Body of pancreas (tissue), 4 donors: ENCODE data around the gene DMAP1. TPM values are rescaled to one million over a fixed set of nuclear protein-coding genes. Genes with fewer than 3 reads are reported as not detected.

Source experiments
- ATAC-seq: fragments of 150-250 bp; one replicate; pipeline ENCODE4 v1.9.1; 2016
- DNase-seq, 4 donors: peaks; one replicate each; pipeline ENCODE4 v3.0.0-alpha.2; 2019
- H3K27ac ChIP-seq, 4 donors: fragments of 200-600 bp; sonication (generic); 1 replicate in 3 of 4; 2 replicates in 1 of 4; pipeline versions ENCODE4 v1.5.1 to v1.6.1; 2016 to 2019; ENCODE audit warnings: mild to moderate bottlenecking in 1 of 4, mixed read lengths in 1 of 4, moderate library complexity in 1 of 4
- H3K27me3 ChIP-seq, 2 donors: fragments of 200-600 bp; sonication (generic); one replicate each; pipeline ENCODE4 v1.6.0; 2016; ENCODE audit warnings: mild to moderate bottlenecking in 1 of 2
- H3K36me3 ChIP-seq, 2 donors: fragments of 200-600 bp; sonication (generic); replicated peaks in 1 of 2; 2 replicates each; pipeline ENCODE4 v1.5.1; 2016; ENCODE audit warnings: low read depth in 2 of 2; ENCODE audit not compliant: insufficient read depth in 1 of 2
- H3K4me1 ChIP-seq: fragments of 200-600 bp; sonication (generic); one replicate; pipeline ENCODE4 v1.6.0; 2016
- H3K4me3 ChIP-seq, 2 donors: fragments of 200-600 bp; sonication (generic); 1 replicate in 1 of 2; 2 replicates in 1 of 2; pipeline ENCODE4 v1.5.1; 2016 to 2019
- H3K9me3 ChIP-seq, 3 donors: fragments of 200-600 bp; sonication (generic); 1 replicate in 2 of 3; 2 replicates in 1 of 3; pipeline ENCODE4 v1.5.1; 2016
- CTCF ChIP-seq, 7 experiments: fragments of 450-650 bp in 4 of 7; fragments of 200-600 bp in 3 of 7; sonication (generic) in 3 of 7; IDR thresholded peaks; one replicate each; pipeline ENCODE4 v1.5.1; 2016 to 2019; ENCODE audit warnings: antibody characterized with exemption in 7 of 7
- POLR2A ChIP-seq, 3 donors: fragments of 450-650 bp; IDR thresholded peaks; one replicate each; pipeline ENCODE4 v1.6.1; 2016; ENCODE audit warnings: antibody characterized with exemption in 3 of 3, mild to moderate bottlenecking in 2 of 3
- WGBS, 2 donors: methylation state at CpG; one replicate each; pipeline ENCODE4 v1.1.5; 2017; 5-methylcytosine and 5-hydroxymethylcytosine counted together
- intact Hi-C: fragments of 100-400 bp; cut with DNase I; formaldehyde crosslinking; loops from one replicate; pipeline ENCODE4 v1.15.1; 2023
- total RNA-seq, 2 donors: library from RNA; depleted of rRNA; stranded (reverse); fragments of >200 nt; gene quantifications; one replicate each; pipeline ENCODE4 v1.1.0, GENCODE V29; 2016

The DMAP1 gene
- total RNA-seq, 2 donors from 2014 or later, result 39.2 to 93.3 TPM

- no peak overlapping the region for H3K27ac ChIP-seq
- no peak for ATAC-seq
- no peaks in the 10 kb centered on the region for H3K4me1 ChIP-seq
- H3K9me3 ChIP-seq, result no peaks in the 10 kb centered on the region
- 80 to 97% methylated on average over 5 to 16 of the region's 16 CpGs for WGBS, 2 donors
- H3K27me3 ChIP-seq, result no peaks in the 10 kb centered on the region
- intact Hi-C loops, result no loop called here
- no peak overlapping the region for H3K4me3 ChIP-seq
- H3K36me3 ChIP-seq, result peaks cover 0 to 2% of the 10 kb centered on the region in 2 donors
- TF ChIP-seq POLR2A (IDR thresholded peaks at IDR 0.05) (no peak), CTCF (IDR thresholded peaks at IDR 0.05) (no peak)
- no peak for DNase-seq
Measured at GRCh38 chr1:44242746-44243145, 29.5 kb downstream of the DMAP1 start.

GRCh38 chr1:44243782-44244495, 30.7 kb downstream of the DMAP1 start:
- no peak overlapping the region for H3K4me3 ChIP-seq
- 95 to 97% methylated on average over 6 to 7 of the region's 7 CpGs for WGBS, 2 donors
- no peaks in the 10 kb centered on the region for H3K4me1 ChIP-seq
- TF ChIP-seq POLR2A (IDR thresholded peaks at IDR 0.05) (no peak), CTCF (IDR thresholded peaks at IDR 0.05) (no peak)
- H3K27me3 ChIP-seq, result no peaks in the 10 kb centered on the region
- ATAC-seq (no peak), DNase-seq (no peak)
- no peaks in the 10 kb centered on the region for H3K9me3 ChIP-seq
- peaks cover 0 to 2% of the 10 kb centered on the region in 2 donors for H3K36me3 ChIP-seq
- intact Hi-C loops, result no loop called here
- no peak overlapping the region for H3K27ac ChIP-seq

GRCh38 chr1:44244986-44245385, 31.7 kb downstream of the DMAP1 start:
- intact Hi-C loops, result no loop called here
- no peak for ATAC-seq
- TF ChIP-seq POLR2A (IDR thresholded peaks at IDR 0.05) (no peak), CTCF (IDR thresholded peaks at IDR 0.05) (no peak)
- DNase-seq, result no peak
- H3K27me3 ChIP-seq, result no peaks in the 10 kb centered on the region
- peaks cover 0 to 2% of the 10 kb centered on the region in 2 donors for H3K36me3 ChIP-seq
- no peak overlapping the region for H3K4me3 ChIP-seq
- H3K27ac ChIP-seq, result no peak overlapping the region
- 88 to 92% methylated on average over 9 of the region's 9 CpGs for WGBS, 2 donors
- H3K9me3 ChIP-seq, result no peaks in the 10 kb centered on the region
- no peaks in the 10 kb centered on the region for H3K4me1 ChIP-seq

GRCh38 chr1:44246806-44247205, 33.5 kb downstream of the DMAP1 start:
- no peaks in the 10 kb centered on the region for H3K4me1 ChIP-seq
- no peak overlapping the region for H3K27ac ChIP-seq
- H3K4me3 ChIP-seq, result no peak overlapping the region
- WGBS, 2 donors, result 89% methylated on average over 2 of the region's 2 CpGs
- TF ChIP-seq CTCF (IDR thresholded peaks at IDR 0.05) (no peak), POLR2A (IDR thresholded peaks at IDR 0.05) (no peak)
- no peaks in the 10 kb centered on the region for H3K27me3 ChIP-seq
- no peaks in the 10 kb centered on the region for H3K9me3 ChIP-seq
- DNase-seq, result no peak
- intact Hi-C loops, result no loop called here
- no peaks in the 10 kb centered on the region for H3K36me3 ChIP-seq
- ATAC-seq, result no peak

GRCh38 chr1:44249543-44249942, 36.3 kb downstream of the DMAP1 start:
- Histone ChIP-seq H3K36me3 (no peaks in the 10 kb centered on the region), H3K4me1 (no peaks in the 10 kb centered on the region), H3K27ac (no peak overlapping the region), H3K27me3 (no peaks in the 10 kb centered on the region), H3K4me3 (no peak overlapping the region), H3K9me3 (no peaks in the 10 kb centered on the region)
- ATAC-seq, result no peak
- peak in 2 of 4 donors; percentile 23 to 25 for DNase-seq
- no peak for TF ChIP-seq POLR2A (IDR thresholded peaks at IDR 0.05)
- intact Hi-C loops, result no loop called here
- WGBS, 2 donors, result 78 to 85% methylated on average over 7 of the region's 7 CpGs
